Measurements from ENCODE around the gene SFRP2.

GRCh38 chr4:153791746-153792617, 3.1 kb upstream of the SFRP2 start:
- TF ChIP-seq CTCF (tag by site-specific recombination; IDR thresholded peaks at IDR 0.05) (no peak), IKZF3 (tag by site-specific recombination; IDR thresholded peaks at IDR 0.05) (no peak), SP2 (tag by site-specific recombination; IDR thresholded peaks at IDR 0.05) (no peak), KLF16 (tag by site-specific recombination; IDR thresholded peaks at IDR 0.05) (no peak), ZNF792 (tag by site-specific recombination; IDR thresholded peaks at IDR 0.05) (no peak), ZNF423 (tag by site-specific recombination; IDR thresholded peaks at IDR 0.05) (no peak), ZNF280C (tag by site-specific recombination; IDR thresholded peaks at IDR 0.05) (no peak), ZNF560 (tag by site-specific recombination; IDR thresholded peaks at IDR 0.05; ENCODE audit: borderline replicate concordance) (no peak), ZFP37 (tag by site-specific recombination; IDR thresholded peaks at IDR 0.05) (no peak), ZEB2 (tag by site-specific recombination; IDR thresholded peaks at IDR 0.05) (no peak), PRDM1 (tag by site-specific recombination; IDR thresholded peaks at IDR 0.05) (no peak), KLF17 (tag by site-specific recombination; IDR thresholded peaks at IDR 0.05) (no peak)
